HG03342 (cell line): Measurements from ENCODE around the gene ZNF362.

Experiments used
- ATAC-seq: cut with Tn5 transposase; IDR thresholded peaks from one replicate; pipeline ENCODE4 v1.9.1; 2021; ENCODE audit warnings: mild to moderate bottlenecking, moderate library complexity; ENCODE audit not compliant: unreplicated experiment

Gene ZNF362

GRCh38 chr1:33342041-33342723, 85.9 kb downstream of the ZNF362 start:
- ATAC-seq = no peak

GRCh38 chr1:33343539-33343938, 87.2 kb downstream of the ZNF362 start:
- ATAC-seq = no peak

GRCh38 chr1:33344896-33345560, 88.7 kb downstream of the ZNF362 start:
- no peak for ATAC-seq

GRCh38 chr1:33346533-33346926, 90.2 kb downstream of the ZNF362 start:
- no peak for ATAC-seq

GRCh38 chr1:33346927-33347649, 90.8 kb downstream of the ZNF362 start:
- ATAC-seq = no peak

- no peak for ATAC-seq
These were observed 91.3 kb downstream of the ZNF362 start for GRCh38 chr1:33347650-33347992.

GRCh38 chr1:33348194-33348593, 91.9 kb downstream of the ZNF362 start:
- ATAC-seq = no peak

GRCh38 chr1:33348676-33349080, 92.4 kb downstream of the ZNF362 start:
- no peak for ATAC-seq

GRCh38 chr1:33349081-33349759, 92.9 kb downstream of the ZNF362 start:
- ATAC-seq = peak; percentile 27

GRCh38 chr1:33349778-33350610, 93.7 kb downstream of the ZNF362 start:
- ATAC-seq = peak; percentile 70
